Stomach smooth muscle (tissue), 2 donors: Measurements from ENCODE around the gene FBXW2.

Experiments used
- H3K27ac ChIP-seq: one replicate; pipeline ENCODE4 v1.7.0; 2013; ENCODE audit warnings: mild to moderate bottlenecking, low read length, inconsistent platforms
- H3K27me3 ChIP-seq, 2 donors: one replicate each; pipeline ENCODE4 v1.7.0; 2013; ENCODE audit warnings: low read length in 2 of 2; ENCODE audit not compliant: insufficient read depth in 2 of 2, control insufficient read depth in 1 of 2
- H3K36me3 ChIP-seq, 2 donors: one replicate each; pipeline ENCODE4 v1.7.0; 2013; ENCODE audit warnings: low read length in 2 of 2; ENCODE audit not compliant: control insufficient read depth in 2 of 2, insufficient read depth in 2 of 2
- H3K4me1 ChIP-seq: one replicate; pipeline ENCODE4 v1.7.0; 2013; ENCODE audit warnings: low read length; ENCODE audit not compliant: control insufficient read depth, insufficient read depth
- H3K4me3 ChIP-seq, 2 donors: one replicate each; pipeline ENCODE4 v1.7.0; 2013; ENCODE audit warnings: low read length in 2 of 2
- H3K9ac ChIP-seq, 2 donors: one replicate each; pipeline ENCODE4 v1.7.0; 2013; ENCODE audit warnings: low read length in 2 of 2, mild to moderate bottlenecking in 1 of 2
- H3K9me3 ChIP-seq, 2 donors: one replicate each; pipeline ENCODE4 v1.7.0; 2013; ENCODE audit warnings: low read length in 2 of 2; ENCODE audit not compliant: control insufficient read depth in 2 of 2
- donor health status: healthy.
- donor health status: Pancreatic carcinoma.

The FBXW2 gene

GRCh38 chr9:120715389-120715924 lies 77.8 kb downstream of the FBXW2 start:
- no peaks in the 10 kb centered on the region for H3K9me3 ChIP-seq
- H3K27me3 ChIP-seq = no peaks in the 10 kb centered on the region
- H3K36me3 ChIP-seq = no peaks in the 10 kb centered on the region
- H3K9ac ChIP-seq = peak overlapping the region in 1 of 2 donors; percentile 13
- peak overlapping the region in 1 of 2 donors; percentile 85 for H3K4me3 ChIP-seq
- H3K27ac ChIP-seq = no peak overlapping the region
- peaks cover 17% of the 10 kb centered on the region for H3K4me1 ChIP-seq

- H3K4me3 ChIP-seq = peak overlapping the region; percentile 85 to 86
- H3K9ac ChIP-seq = peak overlapping the region; percentile 78 to 82
- peaks cover 21% of the 10 kb centered on the region for H3K4me1 ChIP-seq
- no peaks in the 10 kb centered on the region for H3K36me3 ChIP-seq
- no peaks in the 10 kb centered on the region for H3K9me3 ChIP-seq
- peak overlapping the region; percentile 46 for H3K27ac ChIP-seq
- H3K27me3 ChIP-seq = no peaks in the 10 kb centered on the region
These were observed 78.3 kb downstream of the FBXW2 start for GRCh38 chr9:120714846-120715388.

GRCh38 chr9:120714088-120714845 lies 78.9 kb downstream of the FBXW2 start, which contains the start of gene MEGF9:
Gene MEGF9 (minus strand): TSS chr9:120714470. CDS start chr9:120714358, 112 bp downstream.
- H3K9ac ChIP-seq = peak within 1 kb of the TSS; percentile 78 to 82
- peak within 1 kb of the TSS; percentile 85 to 86 for H3K4me3 ChIP-seq
- no peaks in the 10 kb centered on the region for H3K9me3 ChIP-seq
- peaks cover 23% of the 10 kb centered on the region for H3K4me1 ChIP-seq
- H3K27me3 ChIP-seq = no peaks in the 10 kb centered on the region
- no peaks in the 10 kb centered on the region for H3K36me3 ChIP-seq
- H3K27ac ChIP-seq = peak within 1 kb of the TSS; percentile 46

- H3K36me3 ChIP-seq = no peaks in the 10 kb centered on the region
- peaks cover 23% of the 10 kb centered on the region for H3K4me1 ChIP-seq
- peak overlapping the region; percentile 69 to 73 for H3K9ac ChIP-seq
- H3K4me3 ChIP-seq = peak overlapping the region; percentile 85 to 86
- H3K9me3 ChIP-seq = no peaks in the 10 kb centered on the region
- peak overlapping the region; percentile 2 for H3K27ac ChIP-seq
- no peaks in the 10 kb centered on the region for H3K27me3 ChIP-seq
These were observed 79.7 kb downstream of the FBXW2 start for GRCh38 chr9:120713257-120714087.

- Histone ChIP-seq H3K4me1 (peaks cover 23% of the 10 kb centered on the region), H3K36me3 (no peaks in the 10 kb centered on the region), H3K9me3 (no peaks in the 10 kb centered on the region), H3K9ac (peak overlapping the region in 1 of 2 donors; percentile 73), H3K27ac (peak overlapping the region; percentile 12), H3K4me3 (peak overlapping the region; percentile 85 to 86), H3K27me3 (no peaks in the 10 kb centered on the region)
These were observed 80.6 kb downstream of the FBXW2 start for GRCh38 chr9:120712539-120713031.

- Histone ChIP-seq H3K9ac (peak overlapping the region in 1 of 2 donors; percentile 73), H3K4me1 (peaks cover 23% of the 10 kb centered on the region), H3K36me3 (no peaks in the 10 kb centered on the region), H3K9me3 (no peaks in the 10 kb centered on the region), H3K4me3 (peak overlapping the region; percentile 85 to 86), H3K27ac (peak overlapping the region; percentile 12), H3K27me3 (no peaks in the 10 kb centered on the region)
These were observed 81.2 kb downstream of the FBXW2 start for GRCh38 chr9:120711841-120712538.

GRCh38 chr9:120711354-120711753 lies 81.9 kb downstream of the FBXW2 start:
- Histone ChIP-seq H3K36me3 (no peaks in the 10 kb centered on the region), H3K27ac (no peak overlapping the region), H3K4me1 (peaks cover 23% of the 10 kb centered on the region), H3K27me3 (no peaks in the 10 kb centered on the region), H3K9ac (no peak overlapping the region), H3K9me3 (no peaks in the 10 kb centered on the region), H3K4me3 (peak overlapping the region in 1 of 2 donors; percentile 85)

- Histone ChIP-seq H3K9ac (peak overlapping the region; percentile 51 to 55), H3K27ac (peak overlapping the region; percentile 42), H3K4me1 (peaks cover 20% of the 10 kb centered on the region), H3K36me3 (no peaks in the 10 kb centered on the region), H3K27me3 (no peaks in the 10 kb centered on the region), H3K9me3 (no peaks in the 10 kb centered on the region), H3K4me3 (peak overlapping the region; percentile 43 to 64)
These were observed 82.9 kb downstream of the FBXW2 start for GRCh38 chr9:120710110-120710981.

GRCh38 chr9:120708526-120709224 lies 84.5 kb downstream of the FBXW2 start:
- H3K27ac ChIP-seq = no peak overlapping the region
- H3K4me3 ChIP-seq = peak overlapping the region in 1 of 2 donors; percentile 4
- no peak overlapping the region for H3K9ac ChIP-seq
- H3K27me3 ChIP-seq = no peaks in the 10 kb centered on the region
- H3K4me1 ChIP-seq = peaks cover 12% of the 10 kb centered on the region
- no peaks in the 10 kb centered on the region for H3K36me3 ChIP-seq
- H3K9me3 ChIP-seq = no peaks in the 10 kb centered on the region
